Measurements from ENCODE around the gene CHD2.

- TF ChIP-seq EZH2 (IDR thresholded peaks at IDR 0.05; ENCODE audit: borderline replicate concordance, low read length) (no peak), CTCF (conservative IDR thresholded peaks at IDR 0.05 in 1 of 2, IDR thresholded peaks at IDR 0.05 in 1 of 2; ENCODE audit: extremely low read depth in 1 of 2, insufficient read depth in 1 of 2, low read depth in 1 of 2, low read length in 2 of 2) (no peak)
Measured at GRCh38 chr15:93046721-93047120, 146.6 kb downstream of the CHD2 start.
